Neural progenitor cell (in vitro differentiated cells): Measurements from ENCODE around the gene TEDC1. TPM values are rescaled to one million over a fixed set of nuclear protein-coding genes. Genes with fewer than 3 reads are reported as not detected.
A peak's percentile ranks its signal among the peaks of the same experiment; 100 is the strongest.

Source experiments
- DNase-seq: peaks from one replicate; pipeline ENCODE4 v3.0.0-alpha.2; 2016; ENCODE audit warnings: low spot score
- H2AFZ ChIP-seq: fragments of 200-600 bp; sonication (generic); replicated peaks from 2 replicates; pipeline ENCODE4 v1.6.1; 2016; ENCODE audit warnings: antibody characterized with exemption
- H3F3A ChIP-seq: fragments of 200-600 bp; sonication (generic); 2 replicates; pipeline ENCODE4 v1.6.1; 2016; ENCODE audit warnings: antibody characterized with exemption, low read depth
- H3K27ac ChIP-seq: fragments of 200-600 bp; sonication (generic); 2 replicates; pipeline ENCODE4 v1.5.1; 2016; ENCODE audit warnings: mild to moderate bottlenecking
- H3K27me3 ChIP-seq: fragments of 200-600 bp; sonication (generic); 2 replicates; pipeline ENCODE4 v1.6.1; 2016; ENCODE audit warnings: mild to moderate bottlenecking, moderate library complexity
- H3K36me3 ChIP-seq: fragments of 200-600 bp; sonication (generic); 2 replicates; pipeline ENCODE4 v1.5.1; 2016
- H3K4me1 ChIP-seq: fragments of 200-600 bp; sonication (generic); 2 replicates; pipeline ENCODE4 v1.6.1; 2016; ENCODE audit warnings: mixed run types
- H3K4me2 ChIP-seq: fragments of 200-600 bp; sonication (generic); 2 replicates; pipeline ENCODE4 v1.6.1; 2016
- H3K4me3 ChIP-seq: fragments of 200-600 bp; sonication (generic); 2 replicates; pipeline ENCODE4 v1.5.1; 2016
- H3K79me2 ChIP-seq: fragments of 200-600 bp; sonication (generic); 2 replicates; pipeline ENCODE4 v1.6.1; 2016; ENCODE audit warnings: low read depth
- H3K9ac ChIP-seq: fragments of 200-600 bp; sonication (generic); 2 replicates; pipeline ENCODE4 v1.6.1; 2016
- H3K9me3 ChIP-seq: fragments of 200-600 bp; sonication (generic); 2 replicates; pipeline ENCODE4 v1.5.1; 2016; ENCODE audit warnings: low read depth
- H4K20me1 ChIP-seq: fragments of 200-600 bp; sonication (generic); 2 replicates; pipeline ENCODE4 v1.6.1; 2016; ENCODE audit warnings: low read depth
- H3K27ac Mint-ChIP-seq: 3 replicates; pipeline ENCODE4 v1.8.0; 2021; ENCODE audit warnings: mixed read lengths
- H3K27me3 Mint-ChIP-seq: 2 replicates; pipeline ENCODE4 v1.8.0; 2022; ENCODE audit warnings: low read depth, mild to moderate bottlenecking, inconsistent platforms, moderate library complexity, mixed read lengths; ENCODE audit not compliant: insufficient read depth
- H3K36me3 Mint-ChIP-seq: 3 replicates; pipeline ENCODE4 v1.8.0; 2021; ENCODE audit warnings: mixed read lengths
- H3K4me1 Mint-ChIP-seq: 3 replicates; pipeline ENCODE4 v1.8.0; 2021; ENCODE audit warnings: mixed read lengths
- H3K4me3 Mint-ChIP-seq: 3 replicates; pipeline ENCODE4 v1.8.0; 2021; ENCODE audit warnings: mild to moderate bottlenecking, moderate library complexity, mixed read lengths
- H3K9me3 Mint-ChIP-seq: 3 replicates; pipeline ENCODE4 v1.8.0; 2020; ENCODE audit warnings: mixed read lengths
- EZH2 ChIP-seq: fragments of 200-600 bp; sonication (generic); IDR thresholded peaks from 2 replicates; pipeline ENCODE4 v1.6.1; 2017; ENCODE audit warnings: antibody characterized with exemption, mild to moderate bottlenecking, moderate library complexity
- EZH2phosphoT487 ChIP-seq: fragments of 200-600 bp; sonication (generic); IDR thresholded peaks from 2 replicates; pipeline ENCODE4 v1.6.1; 2017; ENCODE audit warnings: antibody characterized with exemption
- total RNA-seq: library from RNA; depleted of rRNA; stranded (reverse); fragments of >200 nt; gene quantifications from 2 replicates; pipeline ENCODE4 v1.2.3, GENCODE V29; 2015; ENCODE audit warnings: low replicate concordance
- TF ChIP-seq, protein P1 (sequence below): fragments of 200-600 bp; sonication (generic); IDR thresholded peaks from 2 replicates; pipeline ENCODE4 v1.5.1; 2017; ENCODE audit warnings: antibody characterized with exemption, mild to moderate bottlenecking

The TEDC1 gene
- total RNA-seq, 1 donor from 2014 or later, result 3.6 TPM

DNA sequence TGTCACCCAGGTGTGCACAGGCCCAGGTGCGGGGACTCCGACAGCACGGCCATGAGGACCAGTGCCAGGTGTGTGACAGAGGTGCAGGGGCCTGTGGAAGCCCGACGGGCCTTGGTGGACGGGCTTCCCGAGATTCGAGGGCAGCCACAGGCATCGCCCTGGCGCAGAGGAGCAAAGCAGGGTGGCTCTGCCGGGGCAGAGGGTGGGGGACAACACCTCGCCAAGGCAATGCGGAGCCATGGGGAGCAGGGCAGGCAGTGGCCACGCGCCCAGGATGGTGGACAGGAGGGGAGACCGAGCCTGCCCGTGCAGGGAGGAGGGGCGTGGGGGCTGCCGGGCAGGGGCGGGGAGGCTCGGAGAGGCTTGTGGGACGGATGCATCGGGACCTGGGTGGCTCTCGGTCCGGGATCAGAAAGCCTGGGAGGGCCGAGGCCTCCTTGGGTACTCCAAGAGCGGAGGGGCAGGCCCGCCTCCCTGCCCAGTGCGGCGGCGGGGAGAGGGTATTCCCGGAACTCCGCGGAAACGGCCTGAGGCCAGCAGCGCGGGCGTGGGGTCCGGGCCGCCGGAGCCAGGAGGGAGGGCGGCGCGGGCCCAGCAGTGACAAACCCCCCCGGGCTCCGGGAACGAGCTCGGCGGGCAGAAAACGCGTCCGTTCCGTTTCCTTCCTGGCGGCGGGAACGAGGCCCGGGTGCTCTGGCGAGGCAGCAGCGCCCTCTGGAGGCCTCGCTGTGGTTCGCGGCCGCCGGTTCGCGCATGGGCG lies 37.0 kb downstream of the TEDC1 start:
- Histone ChIP-seq H4K20me1 (no peaks in the 10 kb centered on the region), H3K9me3 (no peaks in the 10 kb centered on the region), H3K36me3 (no peaks in the 10 kb centered on the region), H3K27me3 (peaks cover 61% of the 10 kb centered on the region), H3K27ac (no peak overlapping the region), H3K9ac (no peak overlapping the region), H3K4me3 (peak overlapping the region; percentile 41), H3K79me2 (no peaks in the 10 kb centered on the region), H3F3A (no peaks in the 10 kb centered on the region), H3K4me1 (no peaks in the 10 kb centered on the region), H3K4me2 (peak overlapping the region; percentile 70), H2AFZ (peak overlapping the region; percentile 52)
- TF ChIP-seq, protein P1, sequence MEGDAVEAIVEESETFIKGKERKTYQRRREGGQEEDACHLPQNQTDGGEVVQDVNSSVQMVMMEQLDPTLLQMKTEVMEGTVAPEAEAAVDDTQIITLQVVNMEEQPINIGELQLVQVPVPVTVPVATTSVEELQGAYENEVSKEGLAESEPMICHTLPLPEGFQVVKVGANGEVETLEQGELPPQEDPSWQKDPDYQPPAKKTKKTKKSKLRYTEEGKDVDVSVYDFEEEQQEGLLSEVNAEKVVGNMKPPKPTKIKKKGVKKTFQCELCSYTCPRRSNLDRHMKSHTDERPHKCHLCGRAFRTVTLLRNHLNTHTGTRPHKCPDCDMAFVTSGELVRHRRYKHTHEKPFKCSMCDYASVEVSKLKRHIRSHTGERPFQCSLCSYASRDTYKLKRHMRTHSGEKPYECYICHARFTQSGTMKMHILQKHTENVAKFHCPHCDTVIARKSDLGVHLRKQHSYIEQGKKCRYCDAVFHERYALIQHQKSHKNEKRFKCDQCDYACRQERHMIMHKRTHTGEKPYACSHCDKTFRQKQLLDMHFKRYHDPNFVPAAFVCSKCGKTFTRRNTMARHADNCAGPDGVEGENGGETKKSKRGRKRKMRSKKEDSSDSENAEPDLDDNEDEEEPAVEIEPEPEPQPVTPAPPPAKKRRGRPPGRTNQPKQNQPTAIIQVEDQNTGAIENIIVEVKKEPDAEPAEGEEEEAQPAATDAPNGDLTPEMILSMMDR, result peak; percentile 62
- TF ChIP-seq EZH2, result no peak
- no peak for TF ChIP-seq EZH2phosphoT487
- Mint-ChIP-seq H3K9me3 (no peaks in the 10 kb centered on the region), H3K36me3 (no peaks in the 10 kb centered on the region), H3K27ac (no peak overlapping the region), H3K4me3 (peak overlapping the region; percentile 81), H3K27me3 (peaks cover 6% of the 10 kb centered on the region), H3K4me1 (peaks cover 5% of the 10 kb centered on the region)
- peak; percentile 73 for DNase-seq

DNA sequence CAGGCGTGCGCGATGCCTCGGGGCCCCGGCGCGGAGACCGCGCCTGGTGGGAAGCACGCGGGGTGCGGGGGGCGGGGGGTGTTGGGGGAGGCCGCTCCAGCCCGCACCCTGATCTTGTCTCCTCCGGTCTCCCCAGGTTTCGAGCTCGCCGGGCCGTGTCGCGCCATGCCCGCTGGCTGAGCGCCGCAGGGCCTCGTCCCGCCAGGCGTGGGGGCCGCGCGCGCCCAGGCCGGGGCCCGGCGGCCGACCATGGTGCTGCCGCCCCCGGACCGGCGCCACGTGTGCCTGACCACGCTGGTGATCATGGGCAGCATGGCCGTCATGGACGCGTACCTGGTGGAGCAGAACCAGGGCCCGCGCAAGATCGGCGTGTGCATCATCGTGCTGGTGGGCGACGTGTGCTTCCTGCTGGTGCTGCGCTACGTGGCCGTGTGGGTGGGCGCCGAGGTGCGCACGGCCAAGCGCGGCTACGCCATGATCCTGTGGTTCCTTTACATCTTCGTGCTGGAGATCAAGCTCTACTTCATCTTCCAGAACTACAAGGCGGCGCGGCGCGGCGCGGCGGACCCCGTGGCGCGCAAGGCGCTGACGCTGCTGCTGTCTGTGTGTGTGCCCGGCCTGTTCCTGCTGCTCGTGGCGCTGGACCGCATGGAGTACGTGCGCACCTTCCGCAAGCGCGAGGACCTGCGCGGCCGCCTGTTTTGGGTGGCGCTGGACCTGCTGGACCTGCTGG lies 37.7 kb downstream of the TEDC1 start:
- Histone ChIP-seq H3K27ac (no peak overlapping the region), H3K4me3 (no peak overlapping the region), H2AFZ (peak overlapping the region; percentile 52), H3K27me3 (peaks cover 61% of the 10 kb centered on the region), H3K4me1 (no peaks in the 10 kb centered on the region), H4K20me1 (no peaks in the 10 kb centered on the region), H3K9me3 (no peaks in the 10 kb centered on the region), H3K4me2 (peak overlapping the region; percentile 70), H3K36me3 (no peaks in the 10 kb centered on the region), H3K79me2 (no peaks in the 10 kb centered on the region), H3F3A (no peaks in the 10 kb centered on the region), H3K9ac (no peak overlapping the region)
- no peak overlapping the region for H3K27ac Mint-ChIP-seq
- TF ChIP-seq, protein P1, result no peak
- TF ChIP-seq EZH2phosphoT487 (no peak), EZH2 (no peak)
- H3K4me3 Mint-ChIP-seq, result peak overlapping the region; percentile 79
- no peaks in the 10 kb centered on the region for H3K36me3 Mint-ChIP-seq
- H3K9me3 Mint-ChIP-seq, result no peaks in the 10 kb centered on the region
- peaks cover 6% of the 10 kb centered on the region for H3K4me1 Mint-ChIP-seq
- peaks cover 8% of the 10 kb centered on the region for H3K27me3 Mint-ChIP-seq
- DNase-seq, result no peak

DNA sequence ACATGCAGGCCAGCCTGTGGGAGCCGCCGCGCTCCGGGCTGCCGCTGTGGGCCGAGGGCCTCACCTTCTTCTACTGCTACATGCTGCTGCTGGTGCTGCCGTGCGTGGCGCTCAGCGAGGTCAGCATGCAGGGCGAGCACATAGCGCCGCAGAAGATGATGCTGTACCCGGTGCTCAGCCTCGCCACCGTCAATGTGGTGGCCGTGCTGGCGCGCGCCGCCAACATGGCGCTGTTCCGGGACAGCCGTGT lies 38.2 kb downstream of the TEDC1 start:
- H3K9me3 Mint-ChIP-seq, result no peaks in the 10 kb centered on the region
- no peak overlapping the region for H3K27ac ChIP-seq
- H3K9me3 ChIP-seq, result no peaks in the 10 kb centered on the region
- no peak overlapping the region for H3K27ac Mint-ChIP-seq
- TF ChIP-seq, protein P1, result no peak
- TF ChIP-seq EZH2phosphoT487, result no peak
- H3F3A ChIP-seq, result no peaks in the 10 kb centered on the region
- H3K27me3 ChIP-seq, result peaks cover 61% of the 10 kb centered on the region
- H2AFZ ChIP-seq, result no peak overlapping the region
- H3K79me2 ChIP-seq, result no peaks in the 10 kb centered on the region
- H3K4me1 Mint-ChIP-seq, result peaks cover 6% of the 10 kb centered on the region
- no peaks in the 10 kb centered on the region for H3K4me1 ChIP-seq
- no peak for DNase-seq
- no peaks in the 10 kb centered on the region for H4K20me1 ChIP-seq
- H3K4me2 ChIP-seq, result no peak overlapping the region
- H3K9ac ChIP-seq, result no peak overlapping the region
- peak overlapping the region; percentile 79 for H3K4me3 Mint-ChIP-seq
- peaks cover 6% of the 10 kb centered on the region for H3K27me3 Mint-ChIP-seq
- H3K36me3 Mint-ChIP-seq, result no peaks in the 10 kb centered on the region
- H3K4me3 ChIP-seq, result no peak overlapping the region
- no peaks in the 10 kb centered on the region for H3K36me3 ChIP-seq
